Sigmoid colon (tissue), 7 donors: ENCODE measurements around the gene RHBDL3. TPM values are rescaled to one million over a fixed set of nuclear protein-coding genes. Genes with fewer than 3 reads are reported as not detected.
A peak's percentile ranks its signal among the peaks of the same experiment; 100 is the strongest.

ENCODE experiments used
- DNase-seq: peaks from one replicate; pipeline ENCODE4 v3.0.0-alpha.2; 2019
- H3K27ac ChIP-seq, 4 donors: fragments of 200-600 bp; sonication (generic); one replicate each; pipeline ENCODE4 v1.5.1; 2016 to 2019; ENCODE audit warnings: mild to moderate bottlenecking in 1 of 4
- H3K27me3 ChIP-seq, 3 donors: fragments of 200-600 bp; sonication (generic); one replicate each; pipeline ENCODE4 v1.5.1; 2019; ENCODE audit warnings: mild to moderate bottlenecking in 1 of 3
- H3K36me3 ChIP-seq, 4 donors: fragments of 200-600 bp; sonication (generic); one replicate each; pipeline ENCODE4 v1.5.1; 2016 to 2019
- H3K4me1 ChIP-seq, 4 donors: fragments of 200-600 bp; sonication (generic); one replicate each; pipeline ENCODE4 v1.5.1; 2017 to 2019
- H3K4me3 ChIP-seq, 4 donors: fragments of 200-600 bp; sonication (generic); one replicate each; pipeline ENCODE4 v1.5.1; 2017 to 2019; ENCODE audit warnings: mild to moderate bottlenecking in 2 of 4, moderate library complexity in 1 of 4
- H3K9me3 ChIP-seq, 4 donors: fragments of 200-600 bp in 3 of 4; sonication (generic) in 3 of 4; one replicate each; pipeline versions ENCODE4 v1.5.1 to v1.6.1; 2013 to 2019
- EP300 ChIP-seq, 4 donors: sonication (generic); formaldehyde crosslinking; IDR thresholded peaks; one replicate each; pipeline ENCODE4 v1.6.1; 2017; ENCODE audit warnings: antibody characterized with exemption in 4 of 4
- POLR2A ChIP-seq, 2 donors: fragments of 450-650 bp; IDR thresholded peaks; one replicate each; pipeline ENCODE4 v1.6.1; 2016; ENCODE audit warnings: antibody characterized with exemption in 2 of 2, mild to moderate bottlenecking in 2 of 2, moderate library complexity in 2 of 2
- POLR2AphosphoS5 ChIP-seq, 4 donors: sonication (generic); formaldehyde crosslinking; IDR thresholded peaks; one replicate each; pipeline ENCODE4 v1.6.1; 2017; ENCODE audit warnings: antibody characterized with exemption in 4 of 4
- WGBS, 2 donors: extraction: QIAGEN DNeasy Blood & Tissue Kit; methylation state at CpG; one replicate each; pipeline ENCODE4 v1.1.7; 2013; 5-methylcytosine and 5-hydroxymethylcytosine counted together
- intact Hi-C: fragments of 100-400 bp; cut with DNase I; formaldehyde crosslinking; loops from one replicate; pipeline ENCODE4 v1.15.1; 2023
- polyA plus RNA-seq, 3 donors: library from polyadenylated mRNA; stranded (reverse); fragments of 200-250 nt; gene quantifications; one replicate each; pipeline ENCODE4 v1.2.3, GENCODE V29; 2013
- total RNA-seq, 4 donors: library from RNA; depleted of rRNA; stranded (reverse); fragments of >200 nt; gene quantifications; one replicate each; pipeline ENCODE4 v1.1.0, GENCODE V29; 2016
- TF ChIP-seq, protein P1 (sequence below), 4 experiments: fragments of 450-650 bp in 3 of 4; fragments of 200-600 bp in 1 of 4; IDR thresholded peaks; one replicate each; pipeline ENCODE4 v1.5.1; 2016 to 2019; ENCODE audit warnings: antibody characterized with exemption in 4 of 4, mild to moderate bottlenecking in 3 of 4, moderate library complexity in 2 of 4
- donor health status: healthy with polysubstance abuse.
- donor health status: Bipolar disorder and iron deficiency.
- donor health status: healthy.

Gene RHBDL3
- total and polyA plus RNA-seq, 7 donors: 0.23 to 0.83 (median 0.61) TPM; not detected in 1

DNA sequence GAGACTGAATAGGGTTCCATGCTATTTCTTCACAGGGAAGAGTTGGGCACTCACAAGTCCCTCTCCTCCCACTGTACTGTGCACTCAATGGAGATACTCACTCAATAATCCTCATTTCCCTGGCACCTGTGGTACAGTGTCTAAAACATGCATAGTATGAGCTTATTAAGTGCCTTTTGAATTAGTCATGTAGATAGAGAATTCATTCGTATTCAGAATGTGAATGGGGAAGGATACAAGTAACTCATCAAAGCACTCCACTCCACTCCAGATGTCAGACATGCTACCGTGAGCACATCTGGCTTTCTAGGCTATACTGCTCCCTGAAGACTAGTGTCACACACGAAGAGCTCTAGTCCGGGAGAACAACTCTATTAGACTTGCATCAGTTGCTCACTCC is 70.1 kb downstream of the RHBDL3 start:
- 92 to 93% methylated on average over 4 of the region's 4 CpGs for WGBS, 2 donors
- H3K27ac ChIP-seq: no peak overlapping the region
- intact Hi-C loops: no loop called here
- no peaks in the 10 kb centered on the region for H3K27me3 ChIP-seq
- peaks cover 0 to 1% (median 0%) of the 10 kb centered on the region in 4 donors for H3K4me1 ChIP-seq
- TF ChIP-seq POLR2AphosphoS5 (IDR thresholded peaks at IDR 0.05): no peak
- TF ChIP-seq POLR2A (IDR thresholded peaks at IDR 0.05): no peak
- TF ChIP-seq EP300 (IDR thresholded peaks at IDR 0.05): no peak
- TF ChIP-seq, protein P1, sequence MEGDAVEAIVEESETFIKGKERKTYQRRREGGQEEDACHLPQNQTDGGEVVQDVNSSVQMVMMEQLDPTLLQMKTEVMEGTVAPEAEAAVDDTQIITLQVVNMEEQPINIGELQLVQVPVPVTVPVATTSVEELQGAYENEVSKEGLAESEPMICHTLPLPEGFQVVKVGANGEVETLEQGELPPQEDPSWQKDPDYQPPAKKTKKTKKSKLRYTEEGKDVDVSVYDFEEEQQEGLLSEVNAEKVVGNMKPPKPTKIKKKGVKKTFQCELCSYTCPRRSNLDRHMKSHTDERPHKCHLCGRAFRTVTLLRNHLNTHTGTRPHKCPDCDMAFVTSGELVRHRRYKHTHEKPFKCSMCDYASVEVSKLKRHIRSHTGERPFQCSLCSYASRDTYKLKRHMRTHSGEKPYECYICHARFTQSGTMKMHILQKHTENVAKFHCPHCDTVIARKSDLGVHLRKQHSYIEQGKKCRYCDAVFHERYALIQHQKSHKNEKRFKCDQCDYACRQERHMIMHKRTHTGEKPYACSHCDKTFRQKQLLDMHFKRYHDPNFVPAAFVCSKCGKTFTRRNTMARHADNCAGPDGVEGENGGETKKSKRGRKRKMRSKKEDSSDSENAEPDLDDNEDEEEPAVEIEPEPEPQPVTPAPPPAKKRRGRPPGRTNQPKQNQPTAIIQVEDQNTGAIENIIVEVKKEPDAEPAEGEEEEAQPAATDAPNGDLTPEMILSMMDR (IDR thresholded peaks at IDR 0.05): no peak
- H3K9me3 ChIP-seq: no peaks in the 10 kb centered on the region
- H3K4me3 ChIP-seq: no peak overlapping the region
- no peak for DNase-seq
- peaks cover 3 to 89% (median 7%) of the 10 kb centered on the region in 4 donors for H3K36me3 ChIP-seq

DNA sequence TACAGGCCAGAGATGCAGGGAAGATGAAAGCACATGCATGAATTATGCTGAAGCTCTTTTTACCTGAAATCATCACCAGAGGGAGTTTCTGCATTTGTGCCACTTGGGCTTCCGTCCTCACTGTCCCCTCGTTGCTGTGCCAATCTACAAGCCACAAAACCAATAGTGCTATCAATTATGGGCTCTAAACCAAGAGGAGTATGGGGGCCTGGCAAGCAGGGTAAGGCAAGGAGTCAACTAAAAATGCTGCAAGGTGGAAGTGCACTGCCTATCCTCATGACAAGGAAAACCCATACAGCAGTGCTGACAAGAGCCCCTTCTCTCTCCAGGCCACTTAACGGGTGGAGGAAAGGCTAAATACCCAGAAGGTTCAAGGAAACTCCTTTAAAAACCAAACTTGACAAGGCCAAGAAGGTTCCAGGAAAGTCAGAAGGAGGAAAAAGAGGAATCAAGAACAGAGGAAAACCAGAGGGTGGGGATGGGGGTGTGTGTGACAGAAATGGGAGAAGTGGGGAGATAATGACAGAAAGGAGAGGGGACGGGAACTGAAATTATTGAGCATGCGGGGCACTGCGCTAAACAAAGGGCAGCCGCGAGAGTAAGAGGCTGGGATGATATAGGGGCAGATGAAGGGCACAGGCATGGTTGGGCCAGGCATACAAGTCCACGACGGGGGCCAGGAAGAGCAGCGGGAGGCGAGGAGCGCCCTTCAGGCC is 75.7 kb downstream of the RHBDL3 start:
- peak overlapping the region; percentile 49 to 70 (median 66) for H3K4me3 ChIP-seq
- no peaks in the 10 kb centered on the region for H3K27me3 ChIP-seq
- WGBS, 2 donors: 1% methylated on average over 13 of the region's 13 CpGs
- no peak for DNase-seq
- H3K4me1 ChIP-seq: peaks cover 0 to 20% (median 16%) of the 10 kb centered on the region in 4 donors
- intact Hi-C loops: no loop called here
- no peaks in the 10 kb centered on the region for H3K9me3 ChIP-seq
- peak overlapping the region; percentile 77 to 87 (median 84) for H3K27ac ChIP-seq
- peaks cover 0 to 34% (median 1%) of the 10 kb centered on the region in 4 donors for H3K36me3 ChIP-seq
- TF ChIP-seq EP300 (IDR thresholded peaks at IDR 0.05) (no peak), POLR2AphosphoS5 (IDR thresholded peaks at IDR 0.05) (no peak), POLR2A (IDR thresholded peaks at IDR 0.05) (no peak)
- TF ChIP-seq, protein P1 (IDR thresholded peaks at IDR 0.05): no peak

DNA sequence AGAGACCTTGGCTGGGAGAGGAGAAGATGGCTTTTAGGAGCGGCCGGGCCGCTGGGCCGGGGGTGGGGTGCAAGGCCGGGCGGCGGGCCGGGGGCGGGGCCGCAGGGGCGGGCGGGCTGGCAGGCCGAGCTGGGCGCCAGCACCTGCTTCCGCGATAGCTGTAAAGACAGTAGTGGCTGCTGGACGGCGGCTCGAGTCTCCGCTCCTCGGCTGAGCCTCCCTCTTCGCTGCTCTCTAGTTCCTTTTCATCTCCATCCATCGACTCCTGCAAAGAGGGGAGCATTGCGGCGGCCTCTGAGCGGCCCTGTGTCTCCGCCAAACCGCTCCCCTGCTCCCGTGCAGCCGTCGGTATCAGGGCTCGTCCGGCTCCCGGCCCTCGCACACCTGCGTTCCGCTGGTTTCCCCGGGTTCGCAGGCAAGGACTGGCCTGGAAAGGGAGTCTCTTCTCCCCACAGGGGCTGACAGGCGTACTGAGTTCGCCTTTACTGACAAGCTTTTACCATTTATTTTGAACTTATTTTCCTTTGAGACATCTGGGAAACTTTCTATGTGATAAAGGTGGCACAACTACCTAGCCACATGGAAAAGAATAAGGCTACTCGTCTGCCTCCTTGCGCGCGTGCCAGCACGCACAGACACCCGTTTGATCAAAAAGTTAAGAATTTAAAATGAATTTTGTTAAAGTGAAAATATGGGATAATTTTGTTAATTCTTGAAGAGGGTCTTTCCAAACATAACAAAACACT is 76.4 kb downstream of the RHBDL3 start, which contains the start of gene C17orf75:
C17orf75 (minus strand) TSS at position 317 of the 746 bp plus-strand sequence; CDS start at position 283, 34 bp downstream.
- DNase-seq: peak; percentile 90
- Histone ChIP-seq H3K4me3 (peak within 1 kb of the TSS; percentile 49 to 70 (median 66)), H3K4me1 (peaks cover 0 to 20% (median 16%) of the 10 kb centered on the region in 4 donors), H3K36me3 (peaks cover 0 to 27% (median 1%) of the 10 kb centered on the region in 4 donors), H3K27ac (peak within 1 kb of the TSS; percentile 77 to 87 (median 84)), H3K9me3 (no peaks in the 10 kb centered on the region), H3K27me3 (no peaks in the 10 kb centered on the region)
- WGBS, 2 donors: 5 to 6% methylated on average over 46 to 47 of the region's 47 CpGs
- no peak for TF ChIP-seq EP300 (IDR thresholded peaks at IDR 0.05)
- peak in 3 of 4 donors; percentile 61 to 76 (median 75) for TF ChIP-seq POLR2AphosphoS5 (IDR thresholded peaks at IDR 0.05)
- peak in 1 of 2 donors; percentile 10 for TF ChIP-seq POLR2A (IDR thresholded peaks at IDR 0.05)
- intact Hi-C loops: no loop called here

DNA sequence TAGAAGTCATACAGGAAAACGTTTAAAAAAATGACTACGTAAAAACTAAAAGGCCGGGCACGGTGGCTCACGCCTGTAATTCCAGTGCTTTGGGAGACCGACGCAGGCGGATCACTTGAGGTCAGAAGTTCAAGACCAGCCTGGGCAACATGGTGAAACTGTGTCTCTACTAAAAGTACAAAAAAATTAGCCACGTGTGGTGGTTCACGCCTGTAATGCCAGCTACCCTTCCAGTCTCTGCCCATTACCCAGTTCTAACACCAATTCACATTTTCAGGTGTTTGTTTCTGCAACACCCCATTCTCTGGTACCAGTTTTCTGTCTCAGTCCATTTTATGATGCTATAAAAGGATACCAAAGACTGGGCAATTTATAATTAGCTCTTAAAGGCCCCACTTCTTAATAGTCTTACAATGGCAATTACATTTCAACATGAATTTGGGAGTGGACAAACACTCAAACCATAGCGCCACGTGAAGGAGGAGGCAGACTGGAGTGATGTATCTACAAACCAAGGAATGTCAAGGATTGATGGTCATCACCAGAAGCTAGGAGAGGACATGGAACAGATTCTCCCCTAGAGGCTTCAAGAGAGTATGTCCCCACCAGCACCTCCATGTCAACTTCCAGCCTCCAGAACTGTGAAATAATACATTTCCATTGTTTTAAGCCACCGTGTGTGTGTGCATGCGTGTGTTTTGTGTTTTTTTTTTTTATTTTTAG is 77.1 kb downstream of the RHBDL3 start:
- TF ChIP-seq POLR2AphosphoS5 (IDR thresholded peaks at IDR 0.05) (no peak), POLR2A (IDR thresholded peaks at IDR 0.05) (no peak)
- intact Hi-C loops: no loop called here
- Histone ChIP-seq H3K9me3 (no peaks in the 10 kb centered on the region), H3K4me3 (peak overlapping the region; percentile 49 to 70 (median 66)), H3K27ac (peak overlapping the region; percentile 77 to 87 (median 84)), H3K27me3 (no peaks in the 10 kb centered on the region), H3K4me1 (peaks cover 0 to 20% (median 16%) of the 10 kb centered on the region in 4 donors), H3K36me3 (peaks cover 0 to 20% (median under 1%) of the 10 kb centered on the region in 4 donors)
- no peak for DNase-seq
- WGBS, 2 donors: 63 to 69% methylated on average over 14 of the region's 14 CpGs

DNA sequence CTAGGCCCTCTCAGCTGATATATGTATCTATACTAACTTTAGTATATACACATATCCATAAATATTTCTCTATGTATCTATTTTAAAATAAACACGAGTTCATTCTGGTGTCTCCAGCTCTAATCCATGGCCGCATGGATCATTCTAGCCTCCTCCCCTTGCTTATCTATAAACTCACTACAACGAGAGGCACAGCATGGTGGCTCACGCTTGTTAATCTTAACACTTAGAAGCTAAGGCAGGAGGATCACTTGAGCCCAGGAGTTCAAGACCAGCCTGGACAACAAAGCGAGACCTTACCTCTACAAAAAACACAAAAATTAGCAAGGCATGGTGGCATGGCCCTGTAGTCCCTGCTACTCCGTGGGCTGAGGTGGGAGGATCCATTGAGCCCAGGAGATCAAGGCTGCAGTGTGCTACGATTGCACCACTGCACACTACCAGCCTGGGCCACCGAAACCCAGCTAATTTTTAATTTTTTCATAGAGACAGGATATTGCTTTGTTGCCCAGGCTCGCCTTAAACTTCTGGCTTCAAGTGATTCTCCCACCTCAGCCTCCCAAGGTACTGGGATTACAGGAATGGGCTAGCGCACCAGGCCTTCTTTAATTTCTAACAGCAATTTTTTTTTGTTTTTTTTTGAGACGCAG is 80.4 kb downstream of the RHBDL3 start:
- no peak overlapping the region for H3K4me3 ChIP-seq
- intact Hi-C loops: no loop called here
- H3K27me3 ChIP-seq: no peaks in the 10 kb centered on the region
- no peaks in the 10 kb centered on the region for H3K9me3 ChIP-seq
- WGBS, 2 donors: 85 to 89% methylated on average over 11 of the region's 11 CpGs
- H3K27ac ChIP-seq: no peak overlapping the region
- DNase-seq: no peak
- TF ChIP-seq, protein P1 (IDR thresholded peaks at IDR 0.05): no peak
- TF ChIP-seq POLR2A (IDR thresholded peaks at IDR 0.05) (no peak), POLR2AphosphoS5 (IDR thresholded peaks at IDR 0.05) (no peak), EP300 (IDR thresholded peaks at IDR 0.05) (no peak)
- no peaks in the 10 kb centered on the region for H3K36me3 ChIP-seq
- H3K4me1 ChIP-seq: peaks cover 0 to 28% (median 23%) of the 10 kb centered on the region in 4 donors
